ENCODE results near the gene TAS2R41. TPM values are rescaled to one million over a fixed set of nuclear protein-coding genes. Genes with fewer than 3 reads are reported as not detected.
"Not testable (repeated sequence)": the region's sequence is repeated elsewhere in the genome, so short reads cannot be mapped to it uniquely, and the experiment has no call there.

The TAS2R41 gene
- polyA plus RNA-seq, 1 donor = not detected

DNA sequence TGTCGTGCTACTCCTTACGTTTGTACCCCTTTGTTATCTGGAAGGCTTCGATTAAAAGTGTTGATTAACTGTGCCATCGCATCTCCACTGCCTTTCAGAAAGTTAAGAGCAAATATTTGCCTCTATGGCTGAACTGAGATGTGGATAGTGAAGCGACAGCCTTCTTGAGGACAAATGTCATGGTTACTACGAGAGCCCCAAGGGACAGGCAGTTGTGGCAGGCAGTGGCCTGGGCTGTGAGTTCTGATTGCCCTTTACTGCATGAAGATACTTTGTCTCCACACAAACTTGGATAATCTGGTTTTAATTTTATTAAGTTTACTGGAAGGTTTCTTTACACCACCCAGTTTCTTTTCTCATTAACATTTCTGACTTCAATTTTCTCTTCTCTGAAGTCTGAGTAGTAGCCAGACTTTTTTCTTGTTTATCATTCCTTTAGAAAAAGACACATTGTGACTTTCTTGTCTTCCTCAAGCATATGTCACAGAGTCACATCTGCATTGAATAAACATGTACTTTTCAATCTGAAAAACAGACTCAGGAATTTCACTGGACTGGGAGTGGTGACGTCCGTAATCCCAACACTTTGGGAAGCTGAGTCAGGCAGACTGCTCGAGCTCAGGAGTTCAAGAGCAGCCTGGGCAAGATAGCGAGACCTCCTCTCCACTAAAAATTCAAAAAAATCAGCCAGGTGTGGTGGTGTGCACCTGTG is 1.5 kb downstream of the TAS2R41 start:
- no peaks in the 10 kb centered on the region for H3K36me3 ChIP-seq (ENCODE audit: control insufficient read depth, insufficient read depth, low read length)
- H3K27ac ChIP-seq (ENCODE audit: low read length) = no peak overlapping the region
- no peak overlapping the region for H3K4me3 ChIP-seq (ENCODE audit: low read length)
- H3K4me1 ChIP-seq (ENCODE audit: control insufficient read depth, insufficient read depth, low read length) = no peaks in the 10 kb centered on the region
- H3K9me3 ChIP-seq (ENCODE audit: control insufficient read depth, low read depth, low read length) = no peaks in the 10 kb centered on the region
- WGBS (ENCODE audit: insufficient coverage, low lambda C conversion rate) = no CpG with 5 or more reads among the region's 10 CpGs
- no peak for DNase-seq
- H3K27me3 ChIP-seq (ENCODE audit: control insufficient read depth, insufficient read depth, low read length) = no peaks in the 10 kb centered on the region

- no peak for DNase-seq
- Histone ChIP-seq H3K27ac (ENCODE audit: low read length) (no peak overlapping the region), H3K9me3 (ENCODE audit: control insufficient read depth, low read depth, low read length) (no peaks in the 10 kb centered on the region), H3K27me3 (ENCODE audit: control insufficient read depth, insufficient read depth, low read length) (no peaks in the 10 kb centered on the region), H3K36me3 (ENCODE audit: control insufficient read depth, insufficient read depth, low read length) (no peaks in the 10 kb centered on the region), H3K4me3 (ENCODE audit: low read length) (no peak overlapping the region), H3K4me1 (ENCODE audit: control insufficient read depth, insufficient read depth, low read length) (no peaks in the 10 kb centered on the region)
These were observed 2.8 kb downstream of the TAS2R41 start for GRCh38 chr7:143480501-143480900.

GRCh38 chr7:143484119-143484518 is 6.4 kb downstream of the TAS2R41 start:
- H3K27me3 ChIP-seq (ENCODE audit: control insufficient read depth, insufficient read depth, low read length) = no peaks in the 10 kb centered on the region
- H3K27ac ChIP-seq (ENCODE audit: low read length) = no peak overlapping the region
- no peaks in the 10 kb centered on the region for H3K4me1 ChIP-seq (ENCODE audit: control insufficient read depth, insufficient read depth, low read length)
- no peaks in the 10 kb centered on the region for H3K36me3 ChIP-seq (ENCODE audit: control insufficient read depth, insufficient read depth, low read length)
- H3K4me3 ChIP-seq (ENCODE audit: low read length) = no peak overlapping the region
- 87% methylated on average over 2 of the region's 3 CpGs for WGBS (ENCODE audit: insufficient coverage, low lambda C conversion rate)
- DNase-seq = no peak
- H3K9me3 ChIP-seq (ENCODE audit: control insufficient read depth, low read depth, low read length) = no peaks in the 10 kb centered on the region

GRCh38 chr7:143485094-143485493 is 7.4 kb downstream of the TAS2R41 start:
- H3K9me3 ChIP-seq (ENCODE audit: control insufficient read depth, low read depth, low read length) = no peaks in the 10 kb centered on the region
- no peaks in the 10 kb centered on the region for H3K4me1 ChIP-seq (ENCODE audit: control insufficient read depth, insufficient read depth, low read length)
- H3K27me3 ChIP-seq (ENCODE audit: control insufficient read depth, insufficient read depth, low read length) = no peaks in the 10 kb centered on the region
- H3K4me3 ChIP-seq (ENCODE audit: low read length) = no peak overlapping the region
- no peak overlapping the region for H3K27ac ChIP-seq (ENCODE audit: low read length)
- no peaks in the 10 kb centered on the region for H3K36me3 ChIP-seq (ENCODE audit: control insufficient read depth, insufficient read depth, low read length)
- no peak for DNase-seq

DNA sequence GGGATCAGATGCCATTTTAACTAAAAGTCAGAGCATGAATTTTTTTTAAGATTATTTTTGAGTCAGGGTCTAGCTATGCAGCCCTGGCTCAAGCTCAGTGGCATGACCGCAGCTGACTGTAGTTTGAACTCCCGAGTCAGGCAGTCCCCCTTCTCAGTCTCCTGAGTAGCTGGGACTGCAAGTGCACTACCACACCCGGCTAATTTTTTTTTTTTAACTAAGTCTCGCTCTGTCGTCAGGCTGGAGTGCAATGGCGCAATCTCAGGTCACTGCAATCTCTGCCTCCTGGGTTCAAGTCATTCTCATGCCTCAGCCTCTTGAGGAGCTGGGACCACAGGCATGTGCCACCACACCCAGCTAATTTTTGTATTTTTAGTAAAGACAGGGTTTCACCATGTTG is 7.8 kb downstream of the TAS2R41 start:
- H3K27ac ChIP-seq (ENCODE audit: low read length) = no peak overlapping the region
- no peaks in the 10 kb centered on the region for H3K27me3 ChIP-seq (ENCODE audit: control insufficient read depth, insufficient read depth, low read length)
- no CpG with 5 or more reads among the region's 6 CpGs for WGBS (ENCODE audit: insufficient coverage, low lambda C conversion rate)
- no peaks in the 10 kb centered on the region for H3K9me3 ChIP-seq (ENCODE audit: control insufficient read depth, low read depth, low read length)
- DNase-seq = no peak
- H3K4me3 ChIP-seq (ENCODE audit: low read length) = no peak overlapping the region
- H3K36me3 ChIP-seq (ENCODE audit: control insufficient read depth, insufficient read depth, low read length) = no peaks in the 10 kb centered on the region
- no peaks in the 10 kb centered on the region for H3K4me1 ChIP-seq (ENCODE audit: control insufficient read depth, insufficient read depth, low read length)

- H3K27me3 ChIP-seq (ENCODE audit: control insufficient read depth, insufficient read depth, low read length); H3K4me1 ChIP-seq (ENCODE audit: control insufficient read depth, insufficient read depth, low read length); H3K36me3 ChIP-seq (ENCODE audit: control insufficient read depth, insufficient read depth, low read length); DNase-seq; H3K9me3 ChIP-seq (ENCODE audit: control insufficient read depth, low read depth, low read length); H3K27ac ChIP-seq (ENCODE audit: low read length); H3K4me3 ChIP-seq (ENCODE audit: low read length): not testable (repeated sequence)
- no CpG with 5 or more reads among the region's 3 CpGs for WGBS (ENCODE audit: insufficient coverage, low lambda C conversion rate)
These were observed 8.6 kb downstream of the TAS2R41 start for GRCh38 chr7:143486266-143486665.

- Histone ChIP-seq H3K4me1 (ENCODE audit: control insufficient read depth, insufficient read depth, low read length) (no peaks in the 10 kb centered on the region), H3K27me3 (ENCODE audit: control insufficient read depth, insufficient read depth, low read length) (no peaks in the 10 kb centered on the region), H3K27ac (ENCODE audit: low read length) (no peak overlapping the region), H3K36me3 (ENCODE audit: control insufficient read depth, insufficient read depth, low read length) (no peaks in the 10 kb centered on the region), H3K4me3 (ENCODE audit: low read length) (no peak overlapping the region), H3K9me3 (ENCODE audit: control insufficient read depth, low read depth, low read length) (no peaks in the 10 kb centered on the region)
- WGBS (ENCODE audit: insufficient coverage, low lambda C conversion rate) = 87% methylated on average over 1 of the region's 2 CpGs
- no peak for DNase-seq
These were observed 9.4 kb downstream of the TAS2R41 start for GRCh38 chr7:143487061-143487460.

DNA sequence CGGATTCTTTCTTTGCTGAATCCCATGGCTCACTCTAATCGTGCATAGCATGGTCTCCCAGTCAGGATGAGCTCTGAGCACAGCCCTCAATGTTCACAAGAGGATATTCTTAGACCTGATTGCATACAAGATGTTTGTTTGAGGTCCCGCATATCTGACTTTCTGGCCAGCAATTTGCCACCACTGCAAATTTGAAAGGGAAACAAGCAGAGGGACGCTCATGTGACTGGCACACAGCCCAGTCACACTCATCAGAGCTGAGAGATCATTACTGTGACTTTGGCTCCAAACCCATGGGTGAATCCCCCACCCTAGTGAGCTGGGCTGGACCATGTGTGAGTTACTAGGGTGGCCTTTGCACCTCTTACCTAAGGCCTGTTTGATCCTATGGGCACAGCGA is 9.9 kb downstream of the TAS2R41 start:
- no peak overlapping the region for H3K4me3 ChIP-seq (ENCODE audit: low read length)
- no peaks in the 10 kb centered on the region for H3K36me3 ChIP-seq (ENCODE audit: control insufficient read depth, insufficient read depth, low read length)
- no peaks in the 10 kb centered on the region for H3K4me1 ChIP-seq (ENCODE audit: control insufficient read depth, insufficient read depth, low read length)
- H3K27ac ChIP-seq (ENCODE audit: low read length) = no peak overlapping the region
- WGBS (ENCODE audit: insufficient coverage, low lambda C conversion rate) = 88% methylated on average over 1 of the region's 5 CpGs
- no peaks in the 10 kb centered on the region for H3K9me3 ChIP-seq (ENCODE audit: control insufficient read depth, low read depth, low read length)
- no peaks in the 10 kb centered on the region for H3K27me3 ChIP-seq (ENCODE audit: control insufficient read depth, insufficient read depth, low read length)
- DNase-seq = peak; percentile 29 to 62

DNA sequence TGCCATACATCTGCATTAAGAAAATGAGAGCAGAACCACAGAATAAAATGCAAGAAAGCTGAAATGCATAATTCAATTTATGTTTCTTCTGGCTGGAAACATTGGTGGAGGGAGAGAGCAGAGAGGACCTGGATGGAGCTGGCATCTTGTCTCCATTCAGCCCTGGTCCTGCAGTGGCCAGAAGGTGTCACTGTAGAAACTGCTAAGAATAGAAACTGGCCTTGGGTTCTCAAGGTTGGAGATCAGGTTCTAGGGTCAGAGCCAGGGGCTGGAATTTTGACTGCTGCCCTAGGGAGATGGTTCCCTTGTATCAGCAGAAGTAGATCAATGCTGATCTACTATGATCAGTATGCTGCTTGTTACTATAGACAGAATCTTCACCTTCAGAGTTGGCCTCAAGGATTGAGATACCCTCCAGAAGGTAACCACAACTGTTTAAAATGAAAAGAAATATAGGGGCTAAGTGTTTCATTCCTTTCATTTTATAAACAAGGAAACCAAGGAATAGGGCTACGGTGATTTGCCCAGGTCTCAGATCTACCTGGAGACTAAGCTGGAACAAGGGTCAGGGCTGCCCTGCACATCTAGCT is 13.1 kb downstream of the TAS2R41 start:
- Histone ChIP-seq H3K36me3 (ENCODE audit: control insufficient read depth, insufficient read depth, low read length) (no peaks in the 10 kb centered on the region), H3K4me3 (ENCODE audit: low read length) (no peak overlapping the region)
- DNase-seq = no peak

GRCh38 chr7:143492043-143492471 is 14.4 kb downstream of the TAS2R41 start:
- no CpG with 5 or more reads among the region's 2 CpGs for WGBS (ENCODE audit: insufficient coverage, low lambda C conversion rate)
- DNase-seq = no peak
- Histone ChIP-seq H3K9me3 (ENCODE audit: control insufficient read depth, low read depth, low read length) (no peaks in the 10 kb centered on the region), H3K4me1 (ENCODE audit: control insufficient read depth, insufficient read depth, low read length) (no peaks in the 10 kb centered on the region), H3K36me3 (ENCODE audit: control insufficient read depth, insufficient read depth, low read length) (no peaks in the 10 kb centered on the region), H3K4me3 (ENCODE audit: low read length) (no peak overlapping the region), H3K27ac (ENCODE audit: low read length) (no peak overlapping the region), H3K27me3 (ENCODE audit: control insufficient read depth, insufficient read depth, low read length) (no peaks in the 10 kb centered on the region)

More for the DNA sequence above, 13.1 kb downstream of the TAS2R41 start:
- no peaks in the 10 kb centered on the region for H3K4me1 ChIP-seq (ENCODE audit: control insufficient read depth, insufficient read depth, low read length)
- H3K27ac ChIP-seq (ENCODE audit: low read length) = no peak overlapping the region
- H3K9me3 ChIP-seq (ENCODE audit: control insufficient read depth, low read depth, low read length) = no peaks in the 10 kb centered on the region
- no peaks in the 10 kb centered on the region for H3K27me3 ChIP-seq (ENCODE audit: control insufficient read depth, insufficient read depth, low read length)
- no CpG with 5 or more reads among the region's 1 CpG for WGBS (ENCODE audit: insufficient coverage, low lambda C conversion rate)

All from large intestine (tissue), 3 donors.